Endothelial cell of umbilical vein (primary cell): ENCODE measurements around the gene B4GALT6. TPM values are rescaled to one million over a fixed set of nuclear protein-coding genes. Genes with fewer than 3 reads are reported as not detected.

ENCODE experiments used
- BruUV-seq: library from RNA; stranded (reverse); fragments of 400-500 nt; replicated peaks from 2 replicates; lab custom pipeline; 2021; lab: Mats Ljungman, UMichigan
- CTCF ChIA-PET: fragments of 300-600, 350-600 bp; sonication (Branson Sonifier 250); formaldehyde crosslinking; loops from one replicate; lab custom pipeline; 2021; ENCODE audit warnings: antibody characterized with exemption, inconsistent platforms; lab: Charles Lee
- POLR2A ChIA-PET: fragments of 300-600, 350-600 bp; sonication (Branson Sonifier 250); formaldehyde crosslinking; loops from one replicate; lab custom pipeline; 2021; ENCODE audit warnings: antibody characterized with exemption, inconsistent platforms; lab: Charles Lee
- DNase-seq: peaks from one replicate; pipeline ENCODE4 v3.0.0-alpha.2; 2011; ENCODE audit warnings: low read depth, low spot score
- FAIRE-seq: peaks from 2 replicates; lab custom pipeline; 2011; peaks lifted over from hg19 to GRCh38; lab: Jason Lieb, UNC
- H2AFZ ChIP-seq: 2 replicates; pipeline ENCODE4 v1.6.0; 2012; ENCODE audit warnings: low read depth, low read length, control low read depth, inconsistent platforms
- H3K27ac ChIP-seq: 2 replicates; pipeline ENCODE4 v1.5.1; 2011; ENCODE audit warnings: low read depth, mild to moderate bottlenecking, control low read depth, low read length, moderate library complexity; ENCODE audit not compliant: insufficient read depth
- H3K27me3 ChIP-seq, 2 experiments: 2 replicates each; pipeline versions ENCODE4 v1.6.0 to v1.6.1; 2011; ENCODE audit warnings: low read length in 2 of 2, mixed read lengths in 1 of 2; ENCODE audit not compliant: control insufficient read depth in 2 of 2, insufficient read depth in 2 of 2
- H3K36me3 ChIP-seq, 2 experiments: 2 replicates in 1 of 2; 3 replicates in 1 of 2; pipeline ENCODE4 v1.5.1; 2011; ENCODE audit warnings: low read length in 2 of 2, mild to moderate bottlenecking in 1 of 2, moderate library complexity in 1 of 2; ENCODE audit not compliant: control insufficient read depth in 2 of 2, insufficient read depth in 2 of 2; ENCODE audit errors: extremely low read depth in 1 of 2
- H3K4me1 ChIP-seq: 3 replicates; pipeline ENCODE4 v1.5.1; 2011; ENCODE audit warnings: mild to moderate bottlenecking, low read length; ENCODE audit not compliant: control insufficient read depth, insufficient read depth; ENCODE audit errors: extremely low read depth
- H3K4me2 ChIP-seq: 2 replicates; pipeline ENCODE4 v1.6.1; 2011; ENCODE audit warnings: low read length, control low read depth, mixed read lengths; ENCODE audit not compliant: insufficient read depth
- H3K4me3 ChIP-seq, 3 experiments: fragments of 200-600 bp in 1 of 3; sonication (generic), shearing (Covaris generic) in 1 of 3; replicated peaks in 1 of 3; 2 replicates each; pipeline ENCODE4 v1.5.1; 2011 to 2016; ENCODE audit warnings: control low read depth in 3 of 3, low read length in 3 of 3, mild to moderate bottlenecking in 2 of 3, inconsistent platforms in 1 of 3, low read depth in 1 of 3, moderate library complexity in 1 of 3; ENCODE audit not compliant: insufficient read depth in 1 of 3
- H3K79me2 ChIP-seq: 2 replicates; pipeline ENCODE4 v1.6.0; 2012; ENCODE audit warnings: low read length, inconsistent platforms; ENCODE audit not compliant: control insufficient read depth, insufficient read depth
- H3K9ac ChIP-seq: replicated peaks from 2 replicates; pipeline ENCODE3; 2011; ENCODE audit warnings: low read length, control low read depth; ENCODE audit not compliant: insufficient read depth; ENCODE audit errors: extremely low read depth
- H3K9me1 ChIP-seq: replicated peaks from 3 replicates; pipeline ENCODE4 v1.6.0; 2011; ENCODE audit warnings: mild to moderate bottlenecking, low read length; ENCODE audit not compliant: control insufficient read depth, insufficient read depth; ENCODE audit errors: extremely low read depth
- H3K9me3 ChIP-seq: replicated peaks from 2 replicates; pipeline ENCODE4 v1.5.1; 2012; ENCODE audit warnings: low read length, inconsistent platforms; ENCODE audit not compliant: control insufficient read depth, insufficient read depth
- H4K20me1 ChIP-seq: replicated peaks from 2 replicates; pipeline ENCODE3; 2011; ENCODE audit warnings: mild to moderate bottlenecking, low read length; ENCODE audit not compliant: control insufficient read depth, insufficient read depth; ENCODE audit errors: extremely low read depth
- CTCF ChIP-seq, 2 donors: IDR thresholded peaks; 1 replicate in 1 of 2; 2 replicates in 1 of 2; pipeline ENCODE4 v1.5.1; 2011; ENCODE audit warnings: low read length in 2 of 2, mild to moderate bottlenecking in 2 of 2, moderate library complexity in 2 of 2, control low read depth in 1 of 2, inconsistent platforms in 1 of 2, low read depth in 1 of 2; ENCODE audit not compliant: insufficient read depth in 1 of 2; ENCODE audit errors: extremely low read depth in 1 of 2
- EZH2 ChIP-seq: IDR thresholded peaks from 2 replicates; pipeline ENCODE4 v1.6.1; 2012; ENCODE audit warnings: borderline replicate concordance, low read depth, mild to moderate bottlenecking, moderate library complexity, low read length, inconsistent platforms; ENCODE audit not compliant: severe bottlenecking
- FOS ChIP-seq: IDR thresholded peaks from 2 replicates; pipeline ENCODE4 v1.6.1; 2011; ENCODE audit warnings: mild to moderate bottlenecking, low read length, moderate library complexity, borderline replicate concordance; ENCODE audit not compliant: insufficient read depth
- GATA2 ChIP-seq: IDR thresholded peaks from 2 replicates; pipeline ENCODE4 v1.7.0; 2011; ENCODE audit warnings: low read depth, mild to moderate bottlenecking, moderate library complexity, mixed read lengths, low read length; ENCODE audit not compliant: insufficient read length, insufficient read depth
- JUN ChIP-seq: IDR thresholded peaks from 2 replicates; pipeline ENCODE4 v1.6.1; 2011; ENCODE audit warnings: borderline replicate concordance, low read depth; ENCODE audit not compliant: insufficient read length, insufficient read depth
- MAX ChIP-seq: IDR thresholded peaks from 2 replicates; pipeline ENCODE4 v1.6.1; 2011; ENCODE audit not compliant: insufficient read depth, insufficient read length
- MYC ChIP-seq: IDR thresholded peaks from one replicate; pipeline ENCODE4 v1.6.1; 2011; ENCODE audit warnings: mild to moderate bottlenecking, low read depth, low read length
- POLR2A ChIP-seq: IDR thresholded peaks from 2 replicates; pipeline ENCODE4 v1.6.1; 2012; ENCODE audit warnings: low read depth, mild to moderate bottlenecking, control low read depth, low read length
- POLR2AphosphoS5 ChIP-seq: IDR thresholded peaks from 2 replicates; pipeline ENCODE4 v1.6.1; 2012; ENCODE audit warnings: low read depth, mild to moderate bottlenecking, control low read depth, low read length, moderate library complexity; ENCODE audit not compliant: insufficient read depth
- dilution Hi-C: fragments of 300-500 bp; cut with MboI; formaldehyde crosslinking; loops from one replicate; pipeline ENCODE4 v1.15.0; 2019; ENCODE audit warnings: low sequenced_read_pairs; ENCODE audit not compliant: extremely low pct_ligation_motif_present
- intact Hi-C: fragments of 100-400 bp; cut with micrococcal nuclease; formaldehyde crosslinking; loops from one replicate; pipeline ENCODE4 v1.10.0; 2022
- polyA plus RNA-seq, 4 experiments: library from polyadenylated mRNA; depleted of rRNA in 3 of 4; stranded (reverse) in 3 of 4; unstranded in 1 of 4; fragments of >200 nt; gene quantifications; 2 replicates each; pipeline versions ENCODE4 v1.2.1 to v1.2.3, GENCODE V29; 2011 to 2012; ENCODE audit warnings: missing spikeins in 1 of 4
- total RNA-seq: library from RNA; stranded (reverse); gene quantifications from 2 replicates; pipeline ENCODE4 v1.2.3, GENCODE V29; 2021

B4GALT6 gene
- total and polyA plus RNA-seq, 2 donors (not counting 3 experiments of a cell fraction or from before 2014, with no cell fraction given), result 3.9 to 24.2 TPM

GRCh38 chr18:31667185-31667584, 17.2 kb downstream of the B4GALT6 start:
- intact Hi-C loops (loop anchor here (1.0 kb wide), 1 partner anchor 8 kb away; no protein-coding TSS in a partner anchor), dilution Hi-C loops (no loop called here)
- H3K27me3 ChIP-seq, result no peaks in the 10 kb centered on the region
- H3K79me2 ChIP-seq, result no peaks in the 10 kb centered on the region
- H3K9me3 ChIP-seq, result no peaks in the 10 kb centered on the region
- POLR2A ChIA-PET, result no interaction called here
- TF ChIP-seq CTCF (IDR thresholded peaks at IDR 0.05; ENCODE audit: extremely low read depth in 1 of 2, insufficient read depth in 1 of 2, low read depth in 1 of 2, low read length in 2 of 2) (no peak), FOS (no peak), POLR2A (no peak), JUN (no peak), GATA2 (no peak)
- no peak overlapping the region for H3K27ac ChIP-seq
- no peak for DNase-seq
- CTCF ChIA-PET, result interaction anchor here (0.7 to 1.7 kb wide), 5 partner anchors 9 to 57 kb away, joined by 3 to 7 read pairs (median 4); partner anchors contain the start of gene B4GALT6
- H3K4me2 ChIP-seq, result no peak overlapping the region
- H4K20me1 ChIP-seq, result no peaks in the 10 kb centered on the region
- H3K36me3 ChIP-seq, result no peaks in the 10 kb centered on the region
- no TSS peak for BruUV-seq
- FAIRE-seq, result no peak
- H3K4me1 ChIP-seq, result no peaks in the 10 kb centered on the region
- H3K4me3 ChIP-seq, result no peak overlapping the region
- no peaks in the 10 kb centered on the region for H3K9me1 ChIP-seq
- H3K9ac ChIP-seq, result no peak overlapping the region
- H2AFZ ChIP-seq, result no peak overlapping the region

GRCh38 chr18:31666055-31666454, 18.3 kb downstream of the B4GALT6 start:
- no peaks in the 10 kb centered on the region for H3K9me1 ChIP-seq
- TF ChIP-seq MAX (no peak), MYC (no peak), POLR2A (no peak), CTCF (IDR thresholded peaks at IDR 0.05; ENCODE audit: extremely low read depth in 1 of 2, insufficient read depth in 1 of 2, low read depth in 1 of 2, low read length in 2 of 2) (no peak), POLR2AphosphoS5 (no peak), FOS (no peak), EZH2 (no peak), GATA2 (no peak)

More at GRCh38 chr18:31666055-31666454, 18.3 kb downstream of the B4GALT6 start:
- Histone ChIP-seq H2AFZ (no peak overlapping the region), H3K4me3 (no peak overlapping the region), H3K36me3 (no peaks in the 10 kb centered on the region), H3K79me2 (no peaks in the 10 kb centered on the region), H3K4me1 (no peaks in the 10 kb centered on the region), H3K4me2 (no peak overlapping the region), H4K20me1 (no peaks in the 10 kb centered on the region), H3K27ac (no peak overlapping the region), H3K27me3 (no peaks in the 10 kb centered on the region), H3K9me3 (no peaks in the 10 kb centered on the region), H3K9ac (no peak overlapping the region)
- intact Hi-C loops (no loop called here), dilution Hi-C loops (no loop called here)
- CTCF ChIA-PET, result interaction anchor here (1.4 to 1.7 kb wide), 3 partner anchors 8 to 70 kb away, joined by 3 to 6 read pairs (median 4); partner anchors contain the start of gene B4GALT6
- no TSS peak for BruUV-seq
- POLR2A ChIA-PET, result no interaction called here
- DNase-seq (no peak), FAIRE-seq (no peak)
